CD14-positive monocyte (primary cell): ENCODE data around the gene ARHGAP20. TPM values are rescaled to one million over a fixed set of nuclear protein-coding genes. Genes with fewer than 3 reads are reported as not detected.

ENCODE experiments used
- DNase-seq, 3 donors: peaks; one replicate each; pipeline ENCODE4 v3.0.0-alpha.2; 2011 to 2022
- H2AFZ ChIP-seq: 2 replicates; pipeline ENCODE4 v1.6.0; 2012; ENCODE audit warnings: mild to moderate bottlenecking, low read depth, low read length, inconsistent platforms; ENCODE audit not compliant: insufficient read depth, poor library complexity, severe bottlenecking
- H3K27ac ChIP-seq, 2 donors: 1 replicate in 1 of 2; 2 replicates in 1 of 2; pipeline ENCODE4 v1.5.1; 2012 to 2013; ENCODE audit warnings: low read length in 2 of 2, control low read depth in 1 of 2, inconsistent platforms in 1 of 2, low read depth in 1 of 2, mild to moderate bottlenecking in 1 of 2
- H3K27me3 ChIP-seq, 2 donors: one replicate each; pipeline versions ENCODE4 v1.6.0 to v1.6.1; 2011 to 2013; ENCODE audit warnings: low read length in 2 of 2; ENCODE audit not compliant: control insufficient read depth in 2 of 2, insufficient read depth in 2 of 2
- H3K36me3 ChIP-seq, 2 donors: replicated peaks in 1 of 2; 1 replicate in 1 of 2; 2 replicates in 1 of 2; pipeline versions ENCODE4 v1.5.1 to v1.6.1; 2012 to 2013; ENCODE audit warnings: low read length in 2 of 2, control low read depth in 1 of 2, inconsistent platforms in 1 of 2, mild to moderate bottlenecking in 1 of 2; ENCODE audit not compliant: insufficient read depth in 2 of 2, control insufficient read depth in 1 of 2
- H3K4me1 ChIP-seq, 2 donors: 1 replicate in 1 of 2; 2 replicates in 1 of 2; pipeline versions ENCODE4 v1.5.1 to v1.6.1; 2012 to 2013; ENCODE audit warnings: low read length in 2 of 2, control low read depth in 1 of 2, inconsistent platforms in 1 of 2, mild to moderate bottlenecking in 1 of 2, moderate library complexity in 1 of 2; ENCODE audit not compliant: insufficient read depth in 2 of 2, control insufficient read depth in 1 of 2
- H3K4me2 ChIP-seq: replicated peaks from 2 replicates; pipeline ENCODE3; 2012; ENCODE audit warnings: low read length, moderate library complexity, mild to moderate bottlenecking; ENCODE audit not compliant: poor library complexity, severe bottlenecking; ENCODE audit errors: extremely low read depth
- H3K4me3 ChIP-seq, 3 experiments: fragments of 200-600 bp in 1 of 3; sonication (generic) in 1 of 3; replicated peaks in 1 of 3; 1 replicate in 2 of 3; 2 replicates in 1 of 3; pipeline ENCODE4 v1.5.1; 2011 to 2013; ENCODE audit warnings: low read length in 3 of 3, mild to moderate bottlenecking in 3 of 3, control low read depth in 2 of 3, low read depth in 2 of 3, inconsistent platforms in 1 of 3, moderate library complexity in 1 of 3
- H3K79me2 ChIP-seq: 2 replicates; pipeline ENCODE4 v1.6.0; 2012; ENCODE audit warnings: mild to moderate bottlenecking, control low read depth, inconsistent platforms, low read length, moderate library complexity; ENCODE audit not compliant: insufficient read depth
- H3K9ac ChIP-seq: 2 replicates; pipeline ENCODE4 v1.6.0; 2017; ENCODE audit warnings: low read length, mild to moderate bottlenecking; ENCODE audit not compliant: insufficient read depth, poor library complexity, severe bottlenecking
- H3K9me3 ChIP-seq, 2 donors: replicated peaks in 1 of 2; 1 replicate in 1 of 2; 2 replicates in 1 of 2; pipeline versions ENCODE4 v1.5.1 to v1.6.1; 2012 to 2013; ENCODE audit warnings: low read length in 2 of 2, control low read depth in 1 of 2; ENCODE audit not compliant: control insufficient read depth in 1 of 2, insufficient read depth in 1 of 2
- H4K20me1 ChIP-seq: 2 replicates; pipeline ENCODE4 v1.6.0; 2012; ENCODE audit warnings: mild to moderate bottlenecking, low read length, control low read depth, moderate library complexity; ENCODE audit not compliant: insufficient read depth
- H3K27ac Mint-ChIP-seq, 7 donors: one replicate each; pipeline ENCODE4 v1.8.0; 2020; ENCODE audit warnings: mild to moderate bottlenecking in 7 of 7, mixed read lengths in 7 of 7, moderate library complexity in 6 of 7, inconsistent platforms in 2 of 7
- H3K27me3 Mint-ChIP-seq, 3 donors: one replicate each; pipeline ENCODE4 v1.8.0; 2021 to 2022; ENCODE audit warnings: low read depth in 3 of 3, mild to moderate bottlenecking in 3 of 3, mixed read lengths in 3 of 3, moderate library complexity in 3 of 3, inconsistent platforms in 1 of 3
- H3K36me3 Mint-ChIP-seq, 2 donors: one replicate each; pipeline ENCODE4 v1.8.0; 2020; ENCODE audit warnings: mixed read lengths in 2 of 2, inconsistent platforms in 1 of 2, mild to moderate bottlenecking in 1 of 2
- H3K4me1 Mint-ChIP-seq: one replicate; pipeline ENCODE4 v1.8.0; 2020; ENCODE audit warnings: mild to moderate bottlenecking, mixed read lengths
- H3K4me3 Mint-ChIP-seq, 2 donors: one replicate each; pipeline ENCODE4 v1.8.0; 2020; ENCODE audit warnings: mild to moderate bottlenecking in 2 of 2, mixed read lengths in 2 of 2, moderate library complexity in 1 of 2
- H3K9me3 Mint-ChIP-seq, 7 donors: one replicate each; pipeline ENCODE4 v1.8.0; 2020 to 2022; ENCODE audit warnings: mixed read lengths in 7 of 7, mild to moderate bottlenecking in 6 of 7, moderate library complexity in 6 of 7, inconsistent platforms in 2 of 7
- WGBS: methylation state at CpG from one replicate; pipeline ENCODE4 v1.1.5; 2013; ENCODE audit warnings: missing lambda C conversion rate; ENCODE audit not compliant: insufficient coverage; 5-methylcytosine and 5-hydroxymethylcytosine counted together
- intact Hi-C, 2 donors: fragments of 100-400 bp; cut with micrococcal nuclease; formaldehyde crosslinking; loops; one replicate each; pipeline versions ENCODE4 v1.15.0 to v1.15.1; 2023
- polyA plus RNA-seq, 3 donors: library from polyadenylated mRNA; depleted of rRNA in 1 of 3; unstranded in 2 of 3; stranded (reverse) in 1 of 3; fragments of 300-500 nt in 2 of 3; fragments of >200 nt in 1 of 3; fragmentation: Illumina TruSeq in 2 of 3; gene quantifications; 1 replicate in 2 of 3; 2 replicates in 1 of 3; pipeline ENCODE4 v1.2.3, GENCODE V29; 2012 to 2021
- TF ChIP-seq, protein P1 (sequence below): fragments of 200-600 bp; IDR thresholded peaks from one replicate; pipeline ENCODE4 v1.8.0; 2022; ENCODE audit warnings: antibody characterized with exemption, mild to moderate bottlenecking

Gene ARHGAP20
- polyA plus RNA-seq, 3 donors = 0.04 TPM; not detected in 2

GRCh38 chr11:110734790-110735189, 22.6 kb upstream of the ARHGAP20 start:
- no peaks in the 10 kb centered on the region for H3K36me3 Mint-ChIP-seq
- no peak overlapping the region for H3K4me3 Mint-ChIP-seq
- H3K27ac Mint-ChIP-seq = no peak overlapping the region
- no peaks in the 10 kb centered on the region for H3K9me3 Mint-ChIP-seq
- no peaks in the 10 kb centered on the region for H3K9me3 ChIP-seq
- no peak overlapping the region for H3K9ac ChIP-seq
- DNase-seq = no peak
- H3K27me3 ChIP-seq = no peaks in the 10 kb centered on the region
- no peak overlapping the region for H3K4me2 ChIP-seq
- no peak overlapping the region for H2AFZ ChIP-seq
- H3K4me1 Mint-ChIP-seq = no peaks in the 10 kb centered on the region
- H3K27me3 Mint-ChIP-seq = peaks cover 0 to 3% (median 2%) of the 10 kb centered on the region in 3 donors
- no peaks in the 10 kb centered on the region for H3K36me3 ChIP-seq
- H3K4me3 ChIP-seq = no peak overlapping the region
- intact Hi-C loops = no loop called here
- H3K27ac ChIP-seq = no peak overlapping the region
- 80% methylated on average over 1 of the region's 2 CpGs for WGBS
- no peaks in the 10 kb centered on the region for H3K79me2 ChIP-seq
- H3K4me1 ChIP-seq = no peaks in the 10 kb centered on the region
- TF ChIP-seq, protein P1, sequence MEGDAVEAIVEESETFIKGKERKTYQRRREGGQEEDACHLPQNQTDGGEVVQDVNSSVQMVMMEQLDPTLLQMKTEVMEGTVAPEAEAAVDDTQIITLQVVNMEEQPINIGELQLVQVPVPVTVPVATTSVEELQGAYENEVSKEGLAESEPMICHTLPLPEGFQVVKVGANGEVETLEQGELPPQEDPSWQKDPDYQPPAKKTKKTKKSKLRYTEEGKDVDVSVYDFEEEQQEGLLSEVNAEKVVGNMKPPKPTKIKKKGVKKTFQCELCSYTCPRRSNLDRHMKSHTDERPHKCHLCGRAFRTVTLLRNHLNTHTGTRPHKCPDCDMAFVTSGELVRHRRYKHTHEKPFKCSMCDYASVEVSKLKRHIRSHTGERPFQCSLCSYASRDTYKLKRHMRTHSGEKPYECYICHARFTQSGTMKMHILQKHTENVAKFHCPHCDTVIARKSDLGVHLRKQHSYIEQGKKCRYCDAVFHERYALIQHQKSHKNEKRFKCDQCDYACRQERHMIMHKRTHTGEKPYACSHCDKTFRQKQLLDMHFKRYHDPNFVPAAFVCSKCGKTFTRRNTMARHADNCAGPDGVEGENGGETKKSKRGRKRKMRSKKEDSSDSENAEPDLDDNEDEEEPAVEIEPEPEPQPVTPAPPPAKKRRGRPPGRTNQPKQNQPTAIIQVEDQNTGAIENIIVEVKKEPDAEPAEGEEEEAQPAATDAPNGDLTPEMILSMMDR = no peak
- H4K20me1 ChIP-seq = no peaks in the 10 kb centered on the region

DNA sequence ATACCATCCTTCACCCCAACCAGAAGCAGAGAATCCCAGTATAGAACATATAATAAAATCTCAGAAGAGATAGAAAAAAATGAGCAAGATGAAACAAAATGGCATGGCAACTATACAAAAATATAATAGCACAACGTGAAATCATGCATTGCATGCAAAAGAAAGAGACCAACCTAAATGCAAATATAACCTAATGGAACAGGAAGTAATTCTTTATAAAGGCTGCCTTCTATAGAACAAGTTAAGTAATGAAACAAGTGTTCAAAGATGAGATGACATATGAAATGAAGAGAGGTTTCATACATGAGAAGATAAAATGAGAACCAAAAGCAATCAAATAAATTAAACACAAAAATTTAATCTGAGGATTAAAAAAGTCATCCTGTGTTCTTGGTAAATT, 18.5 kb upstream of the ARHGAP20 start:
- Histone ChIP-seq H3K79me2 (no peaks in the 10 kb centered on the region), H4K20me1 (no peaks in the 10 kb centered on the region), H3K4me1 (no peaks in the 10 kb centered on the region), H3K27me3 (no peaks in the 10 kb centered on the region), H3K4me2 (no peak overlapping the region), H3K36me3 (no peaks in the 10 kb centered on the region), H3K9me3 (no peaks in the 10 kb centered on the region), H2AFZ (no peak overlapping the region), H3K4me3 (no peak overlapping the region), H3K27ac (no peak overlapping the region), H3K9ac (no peak overlapping the region)
- no peak for DNase-seq
- Mint-ChIP-seq H3K4me3 (no peak overlapping the region), H3K27ac (no peak overlapping the region), H3K9me3 (peaks cover 0 to 5% (median 3%) of the 10 kb centered on the region in 7 donors), H3K27me3 (peaks cover 0 to 2% (median 0%) of the 10 kb centered on the region in 3 donors), H3K36me3 (no peaks in the 10 kb centered on the region), H3K4me1 (no peaks in the 10 kb centered on the region)
- no CpG with 5 or more reads among the region's 1 CpG for WGBS
- TF ChIP-seq, protein P1 = no peak
- intact Hi-C loops = no loop called here
